IMR-90 (cell line): ENCODE measurements around the gene PPFIBP2.

Source experiments
- BHLHE40 ChIP-seq: fragments of 150-350 bp; IDR thresholded peaks from 2 replicates; pipeline ENCODE4 v1.6.1; 2016; ENCODE audit warnings: mild to moderate bottlenecking, low read depth, low read length
- CTCF ChIP-seq: conservative IDR thresholded peaks from 2 replicates; pipeline ENCODE4 v1.5.1; 2012; ENCODE audit warnings: mild to moderate bottlenecking, low read depth, low read length, improper control_type of control experiment
- RAD21 ChIP-seq: IDR thresholded peaks from 2 replicates; pipeline ENCODE4 v1.6.1; 2012; ENCODE audit warnings: low read length, improper control_type of control experiment
- SMC3 ChIP-seq: fragments of 150-350 bp; IDR thresholded peaks from 2 replicates; pipeline ENCODE4 v1.6.1; 2016; ENCODE audit warnings: low read depth, mild to moderate bottlenecking, antibody characterized with exemption, low read length, moderate library complexity

DNA sequence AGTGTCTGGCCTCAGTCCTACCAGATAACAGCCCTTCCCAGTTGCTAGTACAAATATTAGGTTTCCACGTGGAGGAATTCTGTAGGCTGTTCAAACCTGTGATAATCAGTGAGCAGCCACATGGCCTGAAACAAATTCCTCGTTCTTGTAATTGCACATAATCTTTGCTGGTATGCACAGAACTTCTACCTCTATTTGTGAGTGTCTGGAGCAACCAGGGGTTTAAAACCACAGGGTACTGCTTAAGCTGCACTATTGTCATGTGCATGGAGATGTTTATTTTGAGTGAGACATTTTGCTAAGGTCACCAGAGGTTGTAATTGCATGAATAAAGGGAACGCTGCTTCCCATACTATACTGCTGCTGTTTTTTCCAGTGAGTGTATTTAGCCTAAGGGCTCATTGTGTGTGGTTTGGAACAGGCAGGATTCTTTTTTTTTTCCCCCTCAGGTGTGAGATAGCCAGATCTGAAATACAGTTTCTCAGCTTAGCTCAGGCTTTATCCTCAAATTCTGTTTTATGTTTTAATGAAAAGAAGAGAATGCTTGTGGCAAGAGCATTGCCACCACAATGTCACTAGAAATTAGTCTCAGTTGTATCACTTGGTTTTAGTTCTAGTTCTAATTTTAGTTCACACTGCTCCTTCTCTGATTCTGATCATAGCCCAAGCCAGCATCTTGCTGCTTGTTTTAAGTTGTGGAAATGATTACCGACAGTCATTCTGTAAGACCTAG is 99.0 kb downstream of the PPFIBP2 start:
- no peak for TF ChIP-seq CTCF
- TF ChIP-seq RAD21 = no peak
- no peak for TF ChIP-seq BHLHE40
- no peak for TF ChIP-seq SMC3
